RWPE2 (cell line): ENCODE data around the gene CP.

ENCODE experiments used
- ATAC-seq: fragments of 200-7000 bp; cut with Tn5 transposase; 3 replicates; pipeline ENCODE4 v1.9.1; 2021; ENCODE audit warnings: low read depth
- DNase-seq: peaks from one replicate; pipeline ENCODE4 v3.0.0-alpha.2; 2020; ENCODE audit warnings: low spot score
- H3K27ac ChIP-seq: fragments of 450-650 bp; 2 replicates; pipeline ENCODE4 v1.5.1; 2017; ENCODE audit warnings: mild to moderate bottlenecking; ENCODE audit not compliant: poor library complexity, severe bottlenecking
- H3K27me3 ChIP-seq: fragments of 250-450 bp; sonication (Bioruptor Pico); 2 replicates; pipeline ENCODE4 v1.5.1; 2021; ENCODE audit warnings: mild to moderate bottlenecking, moderate library complexity; ENCODE audit not compliant: insufficient read depth, poor library complexity, severe bottlenecking
- H3K36me3 ChIP-seq: fragments of 250-450 bp; sonication (Bioruptor Pico); 2 replicates; pipeline ENCODE4 v1.5.1; 2020; ENCODE audit warnings: low read depth, mild to moderate bottlenecking, moderate library complexity
- H3K4me1 ChIP-seq: fragments of 250-450 bp; sonication (Bioruptor Pico); 2 replicates; pipeline ENCODE4 v1.5.1; 2021; ENCODE audit warnings: mild to moderate bottlenecking, moderate library complexity; ENCODE audit not compliant: insufficient read depth, poor library complexity, severe bottlenecking
- H3K4me3 ChIP-seq: fragments of 250-450 bp; sonication (Bioruptor Pico); 2 replicates; pipeline ENCODE4 v1.5.1; 2021; ENCODE audit warnings: mild to moderate bottlenecking, moderate library complexity; ENCODE audit not compliant: severe bottlenecking
- H3K9me3 ChIP-seq: fragments of 250-450 bp; sonication (Bioruptor Pico); 2 replicates; pipeline ENCODE4 v1.5.1; 2021; ENCODE audit warnings: mild to moderate bottlenecking, moderate library complexity; ENCODE audit not compliant: severe bottlenecking
- TF ChIP-seq, protein P1 (sequence below): fragments of 450-650 bp; IDR thresholded peaks from one replicate; pipeline ENCODE4 v1.5.1; 2017; ENCODE audit warnings: mild to moderate bottlenecking, moderate library complexity; ENCODE audit not compliant: poor library complexity, severe bottlenecking

CP gene

DNA sequence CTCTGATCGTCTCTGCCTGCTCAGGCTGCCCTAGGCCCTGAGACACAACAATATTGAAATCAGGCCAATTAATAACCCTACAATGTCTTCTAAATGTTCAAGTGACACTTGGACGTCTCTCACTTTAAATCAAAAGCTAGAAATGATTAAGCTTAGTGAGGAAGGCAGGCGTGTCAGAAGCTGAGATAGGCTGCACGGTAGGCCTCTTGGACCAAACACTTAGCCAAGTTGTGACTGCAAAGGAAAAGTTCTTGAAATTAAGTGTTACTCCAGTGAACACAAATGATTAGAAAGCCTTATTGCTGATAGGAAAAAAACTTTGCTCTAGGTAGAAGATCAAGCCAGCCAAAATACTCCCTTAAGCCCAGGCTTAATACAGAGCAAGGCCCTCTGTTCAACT, 90.0 kb downstream of the CP start:
- Histone ChIP-seq H3K9me3 (no peaks in the 10 kb centered on the region), H3K4me1 (peaks cover 3% of the 10 kb centered on the region), H3K4me3 (no peak overlapping the region), H3K27me3 (no peaks in the 10 kb centered on the region), H3K27ac (no peak overlapping the region), H3K36me3 (no peaks in the 10 kb centered on the region; the same call in 1 of the 2 replicates)
- TF ChIP-seq, protein P1, sequence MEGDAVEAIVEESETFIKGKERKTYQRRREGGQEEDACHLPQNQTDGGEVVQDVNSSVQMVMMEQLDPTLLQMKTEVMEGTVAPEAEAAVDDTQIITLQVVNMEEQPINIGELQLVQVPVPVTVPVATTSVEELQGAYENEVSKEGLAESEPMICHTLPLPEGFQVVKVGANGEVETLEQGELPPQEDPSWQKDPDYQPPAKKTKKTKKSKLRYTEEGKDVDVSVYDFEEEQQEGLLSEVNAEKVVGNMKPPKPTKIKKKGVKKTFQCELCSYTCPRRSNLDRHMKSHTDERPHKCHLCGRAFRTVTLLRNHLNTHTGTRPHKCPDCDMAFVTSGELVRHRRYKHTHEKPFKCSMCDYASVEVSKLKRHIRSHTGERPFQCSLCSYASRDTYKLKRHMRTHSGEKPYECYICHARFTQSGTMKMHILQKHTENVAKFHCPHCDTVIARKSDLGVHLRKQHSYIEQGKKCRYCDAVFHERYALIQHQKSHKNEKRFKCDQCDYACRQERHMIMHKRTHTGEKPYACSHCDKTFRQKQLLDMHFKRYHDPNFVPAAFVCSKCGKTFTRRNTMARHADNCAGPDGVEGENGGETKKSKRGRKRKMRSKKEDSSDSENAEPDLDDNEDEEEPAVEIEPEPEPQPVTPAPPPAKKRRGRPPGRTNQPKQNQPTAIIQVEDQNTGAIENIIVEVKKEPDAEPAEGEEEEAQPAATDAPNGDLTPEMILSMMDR: no peak
- DNase-seq: no peak
- ATAC-seq: no peak

DNA sequence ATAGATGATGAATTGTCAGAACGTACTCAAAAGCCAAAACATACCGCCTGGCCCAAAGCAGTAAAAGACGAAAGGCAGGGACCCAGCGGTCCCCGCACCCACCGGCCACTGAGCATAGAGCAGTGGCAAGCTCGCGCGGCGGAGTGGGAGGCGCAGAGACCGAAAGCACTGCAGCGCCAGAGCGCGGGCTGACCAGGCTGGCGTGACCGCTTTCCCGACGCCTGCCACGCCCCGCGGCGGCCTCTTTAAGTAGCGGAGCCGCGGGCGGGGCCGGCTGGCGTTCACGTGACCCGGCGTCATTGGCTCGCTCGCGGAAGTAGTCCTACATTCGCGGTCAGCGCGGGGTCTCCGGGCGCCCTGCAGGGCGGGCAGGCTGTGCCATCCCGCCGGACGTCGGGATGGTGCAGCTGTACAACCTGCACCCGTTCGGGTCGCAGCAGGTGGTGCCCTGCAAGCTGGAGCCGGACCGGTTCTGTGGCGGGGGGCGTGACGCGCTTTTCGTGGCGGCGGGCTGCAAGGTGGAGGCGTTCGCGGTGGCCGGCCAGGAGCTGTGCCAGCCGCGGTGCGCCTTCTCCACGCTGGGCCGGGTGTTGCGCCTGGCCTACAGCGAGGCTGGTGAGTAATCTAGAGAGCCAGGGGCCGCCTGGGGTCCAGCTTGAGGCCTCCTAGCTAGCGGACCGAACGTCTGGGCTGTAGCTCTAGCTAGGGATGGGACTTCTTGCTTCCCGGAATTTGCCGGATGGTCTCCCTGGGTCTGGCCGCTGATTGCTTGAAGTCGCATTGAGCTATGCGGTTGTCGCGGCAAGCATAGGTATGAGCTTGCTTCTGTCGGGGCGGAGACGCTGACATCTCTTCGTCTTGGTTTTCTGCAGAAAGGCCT, 92.1 kb downstream of the CP start, which contains the start of gene HPS3:
TSS of gene HPS3 (plus strand) at position 313 of the 880 bp plus-strand sequence. CDS start at position 399, 86 bp downstream.
- ATAC-seq: peak; percentile 90
- no peaks in the 10 kb centered on the region for H3K27me3 ChIP-seq
- TF ChIP-seq, protein P1: peak; percentile 3
- H3K27ac ChIP-seq: peak within 1 kb of the TSS; percentile 30
- no peaks in the 10 kb centered on the region for H3K9me3 ChIP-seq
- H3K4me3 ChIP-seq: peak within 1 kb of the TSS; percentile 84
- no peaks in the 10 kb centered on the region for H3K36me3 ChIP-seq
- H3K4me1 ChIP-seq: peaks cover 3% of the 10 kb centered on the region
- peak; percentile 83 for DNase-seq

DNA sequence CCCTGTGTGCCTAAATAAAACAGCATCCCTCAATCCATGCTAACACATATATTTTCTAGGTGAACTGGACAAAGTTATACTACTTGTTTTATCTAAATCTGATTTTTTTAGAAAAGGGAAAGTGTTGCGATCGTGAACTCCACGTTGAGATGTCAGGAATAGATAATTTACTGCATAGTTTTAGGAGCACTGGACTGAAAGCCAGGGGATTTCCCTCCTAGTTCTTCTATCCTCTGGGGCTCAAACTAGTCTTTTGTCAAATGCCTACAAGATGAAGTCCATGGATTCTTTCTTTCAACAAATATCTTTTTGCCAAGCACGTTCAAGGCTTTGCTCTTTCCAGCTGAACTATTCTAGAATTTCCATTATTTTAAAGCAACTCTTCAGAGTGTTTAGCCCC, 92.8 kb downstream of the CP start:
- Histone ChIP-seq H3K27me3 (no peaks in the 10 kb centered on the region), H3K36me3 (no peaks in the 10 kb centered on the region), H3K9me3 (no peaks in the 10 kb centered on the region), H3K4me3 (peak overlapping the region; percentile 84), H3K4me1 (peaks cover 3% of the 10 kb centered on the region), H3K27ac (no peak overlapping the region)
- ATAC-seq (no peak), DNase-seq (no peak)
- TF ChIP-seq, protein P1: no peak

DNA sequence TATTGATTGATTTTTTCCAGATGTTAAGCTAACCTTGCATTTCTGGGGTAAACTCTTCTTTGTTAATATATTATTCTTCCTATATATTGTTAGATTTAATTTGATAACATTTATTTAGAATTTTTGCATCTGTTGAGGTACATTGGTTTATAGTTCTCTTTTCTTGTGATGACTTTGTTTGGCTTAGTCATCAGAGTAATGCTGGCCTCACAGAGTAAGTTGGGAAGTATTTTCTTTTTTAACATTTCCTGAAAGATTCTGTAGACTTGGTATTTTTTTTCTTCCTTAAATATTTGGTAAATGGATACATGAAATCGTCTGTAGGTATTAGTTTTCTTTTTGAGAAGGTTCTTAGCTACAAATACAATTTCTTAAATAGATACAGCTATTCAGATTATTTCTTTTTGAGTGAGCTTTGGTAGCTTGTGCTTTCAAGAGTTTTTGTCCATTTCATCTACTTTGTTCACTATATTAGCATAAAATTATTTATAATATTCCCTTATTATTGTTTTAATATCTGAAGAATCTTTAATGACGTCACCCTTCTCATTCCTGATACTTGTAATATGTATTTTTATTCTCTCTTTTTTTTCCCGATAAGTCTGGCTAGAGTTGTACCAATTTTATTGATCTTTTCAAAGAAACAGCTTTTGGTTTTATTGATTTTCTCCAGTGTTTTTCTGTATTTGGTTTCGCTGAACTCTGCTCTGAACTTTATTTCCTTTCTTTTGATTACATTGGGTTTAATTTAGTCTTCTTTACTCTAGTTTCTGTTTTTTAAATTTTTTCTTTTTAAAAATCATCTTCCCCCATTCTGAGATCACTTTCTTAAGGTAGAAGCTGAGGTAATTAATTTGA, 98.7 kb downstream of the CP start:
- TF ChIP-seq, protein P1: no peak
- ATAC-seq (no peak), DNase-seq (no peak)
- Histone ChIP-seq H3K4me1 (no peaks in the 10 kb centered on the region), H3K27ac (no peak overlapping the region), H3K9me3 (no peaks in the 10 kb centered on the region), H3K4me3 (no peak overlapping the region), H3K27me3 (no peaks in the 10 kb centered on the region), H3K36me3 (no peaks in the 10 kb centered on the region)
